ENCODE data around the gene KIAA2012.

- TF ChIP-seq CTCF (optimal IDR thresholded peaks at IDR 0.05 in 1 of 3, IDR thresholded peaks at IDR 0.05 in 1 of 3, conservative IDR thresholded peaks at IDR 0.05 in 1 of 3; ENCODE audit: extremely low read depth in 1 of 3, insufficient read depth in 2 of 3, low read length in 3 of 3) (no peak), EZH2 (IDR thresholded peaks at IDR 0.05; ENCODE audit: low read length) (no peak)
Measured at GRCh38 chr2:202046572-202046971, 26.5 kb upstream of the KIAA2012 start.
